Suprapubic skin (tissue), 4 donors: ENCODE measurements around the gene NCAPD2. TPM values are rescaled to one million over a fixed set of nuclear protein-coding genes. Genes with fewer than 3 reads are reported as not detected.
"Not testable (repeated sequence)": the region's sequence is repeated elsewhere in the genome, so short reads cannot be mapped to it uniquely, and the experiment has no call there.

Experiments used
- DNase-seq, 2 donors: peaks; one replicate each; pipeline ENCODE4 v3.0.0-alpha.2; 2019; ENCODE audit warnings: low spot score in 2 of 2
- H3K27ac ChIP-seq: fragments of 200-600 bp; sonication (generic); one replicate; pipeline ENCODE4 v1.5.1; 2019
- H3K27me3 ChIP-seq: fragments of 200-600 bp; sonication (generic); one replicate; pipeline ENCODE4 v1.5.1; 2019
- H3K36me3 ChIP-seq: fragments of 200-600 bp; sonication (generic); one replicate; pipeline ENCODE4 v1.5.1; 2019
- H3K4me1 ChIP-seq: fragments of 200-600 bp; sonication (generic); one replicate; pipeline ENCODE4 v1.5.1; 2019
- H3K4me3 ChIP-seq: fragments of 200-600 bp; sonication (generic); one replicate; pipeline ENCODE4 v1.5.1; 2019; ENCODE audit warnings: mild to moderate bottlenecking
- H3K9me3 ChIP-seq: fragments of 200-600 bp; sonication (generic); one replicate; pipeline ENCODE4 v1.5.1; 2019
- EP300 ChIP-seq: sonication (generic); formaldehyde crosslinking; IDR thresholded peaks from one replicate; pipeline ENCODE4 v1.6.1; 2017; ENCODE audit warnings: antibody characterized with exemption
- POLR2A ChIP-seq, 2 donors: fragments of 450-650 bp; IDR thresholded peaks; one replicate each; pipeline ENCODE4 v1.6.1; 2017; ENCODE audit warnings: antibody characterized with exemption in 2 of 2, mild to moderate bottlenecking in 2 of 2, moderate library complexity in 2 of 2
- POLR2AphosphoS5 ChIP-seq, 3 donors: sonication (generic); formaldehyde crosslinking; IDR thresholded peaks; one replicate each; pipeline ENCODE4 v1.6.1; 2017; ENCODE audit warnings: antibody characterized with exemption in 3 of 3
- WGBS: methylation state at CpG from one replicate; pipeline ENCODE4 v1.1.5; 2018; 5-methylcytosine and 5-hydroxymethylcytosine counted together
- total RNA-seq, 4 donors: library from RNA; depleted of rRNA; stranded (reverse); fragments of >200 nt; gene quantifications; one replicate each; pipeline ENCODE4 v1.1.0, GENCODE V29; 2016
- TF ChIP-seq, protein P1 (sequence below), 2 donors: fragments of 200-600 bp in 1 of 2; fragments of 450-650 bp in 1 of 2; sonication (generic) in 1 of 2; IDR thresholded peaks; one replicate each; pipeline ENCODE4 v1.5.1; 2016 to 2019; ENCODE audit warnings: antibody characterized with exemption in 2 of 2, mild to moderate bottlenecking in 1 of 2, moderate library complexity in 1 of 2

The NCAPD2 gene
- total RNA-seq, 4 donors from 2014 or later: 22.6 to 43.2 (median 31.0) TPM

DNA sequence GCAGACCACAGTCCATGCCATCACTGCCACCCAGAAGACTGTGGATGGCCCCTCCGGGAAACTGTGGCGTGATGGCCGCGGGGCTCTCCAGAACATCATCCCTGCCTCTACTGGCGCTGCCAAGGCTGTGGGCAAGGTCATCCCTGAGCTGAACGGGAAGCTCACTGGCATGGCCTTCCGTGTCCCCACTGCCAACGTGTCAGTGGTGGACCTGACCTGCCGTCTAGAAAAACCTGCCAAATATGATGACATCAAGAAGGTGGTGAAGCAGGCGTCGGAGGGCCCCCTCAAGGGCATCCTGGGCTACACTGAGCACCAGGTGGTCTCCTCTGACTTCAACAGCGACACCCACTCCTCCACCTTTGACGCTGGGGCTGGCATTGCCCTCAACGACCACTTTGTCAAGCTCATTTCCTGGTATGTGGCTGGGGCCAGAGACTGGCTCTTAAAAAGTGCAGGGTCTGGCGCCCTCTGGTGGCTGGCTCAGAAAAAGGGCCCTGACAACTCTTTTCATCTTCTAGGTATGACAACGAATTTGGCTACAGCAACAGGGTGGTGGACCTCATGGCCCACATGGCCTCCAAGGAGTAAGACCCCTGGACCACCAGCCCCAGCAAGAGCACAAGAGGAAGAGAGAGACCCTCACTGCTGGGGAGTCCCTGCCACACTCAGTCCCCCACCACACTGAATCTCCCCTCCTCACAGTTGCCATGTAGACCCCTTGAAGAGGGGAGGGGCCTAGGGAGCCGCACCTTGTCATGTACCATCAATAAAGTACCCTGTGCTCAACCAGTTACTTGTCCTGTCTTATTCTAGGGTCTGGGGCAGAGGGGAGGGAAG lies 43.9 kb downstream of the NCAPD2 start:
- not testable (repeated sequence) for H3K4me3 ChIP-seq, H3K9me3 ChIP-seq, H3K27me3 ChIP-seq
- peaks cover 74% of the 10 kb centered on the region for H3K4me1 ChIP-seq
- TF ChIP-seq, protein P1, sequence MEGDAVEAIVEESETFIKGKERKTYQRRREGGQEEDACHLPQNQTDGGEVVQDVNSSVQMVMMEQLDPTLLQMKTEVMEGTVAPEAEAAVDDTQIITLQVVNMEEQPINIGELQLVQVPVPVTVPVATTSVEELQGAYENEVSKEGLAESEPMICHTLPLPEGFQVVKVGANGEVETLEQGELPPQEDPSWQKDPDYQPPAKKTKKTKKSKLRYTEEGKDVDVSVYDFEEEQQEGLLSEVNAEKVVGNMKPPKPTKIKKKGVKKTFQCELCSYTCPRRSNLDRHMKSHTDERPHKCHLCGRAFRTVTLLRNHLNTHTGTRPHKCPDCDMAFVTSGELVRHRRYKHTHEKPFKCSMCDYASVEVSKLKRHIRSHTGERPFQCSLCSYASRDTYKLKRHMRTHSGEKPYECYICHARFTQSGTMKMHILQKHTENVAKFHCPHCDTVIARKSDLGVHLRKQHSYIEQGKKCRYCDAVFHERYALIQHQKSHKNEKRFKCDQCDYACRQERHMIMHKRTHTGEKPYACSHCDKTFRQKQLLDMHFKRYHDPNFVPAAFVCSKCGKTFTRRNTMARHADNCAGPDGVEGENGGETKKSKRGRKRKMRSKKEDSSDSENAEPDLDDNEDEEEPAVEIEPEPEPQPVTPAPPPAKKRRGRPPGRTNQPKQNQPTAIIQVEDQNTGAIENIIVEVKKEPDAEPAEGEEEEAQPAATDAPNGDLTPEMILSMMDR (IDR thresholded peaks at IDR 0.05): peak; percentile 77 to 85
- 14% methylated on average over 8 of the region's 17 CpGs for WGBS
- H3K27ac ChIP-seq: peak overlapping the region; percentile 68
- peak; percentile 91 to 93 for DNase-seq
- H3K36me3 ChIP-seq: peaks cover 26% of the 10 kb centered on the region

GRCh38 chr12:6538420-6539313 lies 44.8 kb downstream of the NCAPD2 start:
- peaks cover 65% of the 10 kb centered on the region for H3K4me1 ChIP-seq
- TF ChIP-seq, protein P1 (IDR thresholded peaks at IDR 0.05): no peak
- TF ChIP-seq EP300 (no peak), POLR2A (IDR thresholded peaks at IDR 0.05) (no peak), POLR2AphosphoS5 (IDR thresholded peaks at IDR 0.05) (no peak)
- no peak overlapping the region for H3K4me3 ChIP-seq
- no peaks in the 10 kb centered on the region for H3K9me3 ChIP-seq
- peaks cover 26% of the 10 kb centered on the region for H3K36me3 ChIP-seq
- DNase-seq: no peak
- H3K27ac ChIP-seq: no peak overlapping the region
- 69% methylated on average over 11 of the region's 24 CpGs for WGBS
- no peaks in the 10 kb centered on the region for H3K27me3 ChIP-seq

DNA sequence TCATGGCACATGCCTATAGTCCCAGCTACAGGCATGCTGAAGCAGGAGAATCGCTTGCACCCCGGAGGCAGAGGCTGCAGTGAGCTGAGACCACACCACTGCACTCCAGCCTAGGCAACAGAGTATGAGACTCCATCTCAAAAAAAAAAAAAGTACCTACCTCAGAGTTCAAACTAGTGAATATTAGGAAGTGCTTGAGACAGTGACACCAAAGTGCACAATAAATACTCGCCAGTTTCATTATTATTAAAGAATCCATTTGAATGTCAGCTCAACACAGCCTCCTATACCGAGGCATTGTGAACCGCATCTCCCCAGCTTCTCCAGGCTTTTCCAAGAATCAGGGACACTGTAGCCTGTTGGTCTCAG lies 45.4 kb downstream of the NCAPD2 start:
- Histone ChIP-seq H3K4me1 (peaks cover 59% of the 10 kb centered on the region), H3K9me3 (no peaks in the 10 kb centered on the region), H3K4me3 (no peak overlapping the region), H3K27me3 (no peaks in the 10 kb centered on the region), H3K36me3 (peaks cover 26% of the 10 kb centered on the region), H3K27ac (no peak overlapping the region)
- no peak for DNase-seq
- TF ChIP-seq POLR2A (IDR thresholded peaks at IDR 0.05) (no peak), EP300 (no peak), POLR2AphosphoS5 (IDR thresholded peaks at IDR 0.05) (no peak)
- TF ChIP-seq, protein P1 (IDR thresholded peaks at IDR 0.05): no peak
- 60% methylated on average over 5 of the region's 5 CpGs for WGBS

DNA sequence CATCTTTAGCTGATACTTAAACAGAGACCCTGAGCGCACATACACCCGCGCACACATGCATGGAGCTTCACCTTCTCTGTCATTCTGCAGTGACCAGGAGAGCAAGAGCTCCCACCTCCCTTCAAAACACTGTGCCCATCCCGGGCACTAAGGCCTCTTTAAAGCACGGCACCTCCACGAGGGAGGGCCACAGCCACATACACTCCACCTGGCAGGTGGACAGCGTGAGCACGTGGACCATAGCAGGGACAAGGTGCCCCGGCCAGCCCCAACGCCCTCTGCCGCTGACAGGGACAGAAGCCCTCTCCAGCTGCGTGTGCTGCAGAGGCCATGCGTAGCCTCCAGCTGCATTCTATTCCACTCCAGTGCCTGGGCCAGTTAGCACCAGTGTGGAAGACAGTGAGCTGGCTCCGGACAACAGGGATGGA lies 45.8 kb downstream of the NCAPD2 start:
- no peaks in the 10 kb centered on the region for H3K27me3 ChIP-seq
- 77% methylated on average over 6 of the region's 14 CpGs for WGBS
- TF ChIP-seq, protein P1 (IDR thresholded peaks at IDR 0.05): no peak
- TF ChIP-seq POLR2AphosphoS5 (IDR thresholded peaks at IDR 0.05) (no peak), EP300 (no peak), POLR2A (IDR thresholded peaks at IDR 0.05) (no peak)
- peaks cover 26% of the 10 kb centered on the region for H3K36me3 ChIP-seq
- no peaks in the 10 kb centered on the region for H3K9me3 ChIP-seq
- H3K4me3 ChIP-seq: peak overlapping the region; percentile 30
- DNase-seq: no peak
- H3K27ac ChIP-seq: peak overlapping the region; percentile 75
- peaks cover 59% of the 10 kb centered on the region for H3K4me1 ChIP-seq
